NCI-H146 treated with DMSO at 0.1 percent for 48 hours (cell line): ENCODE results near the gene TAF4B.

Experiments
- DNase-seq: peaks from one replicate; lab custom pipeline; 2025; ENCODE audit not compliant: unreplicated experiment; lab: John Stamatoyannopoulos, UW

Gene TAF4B

DNA sequence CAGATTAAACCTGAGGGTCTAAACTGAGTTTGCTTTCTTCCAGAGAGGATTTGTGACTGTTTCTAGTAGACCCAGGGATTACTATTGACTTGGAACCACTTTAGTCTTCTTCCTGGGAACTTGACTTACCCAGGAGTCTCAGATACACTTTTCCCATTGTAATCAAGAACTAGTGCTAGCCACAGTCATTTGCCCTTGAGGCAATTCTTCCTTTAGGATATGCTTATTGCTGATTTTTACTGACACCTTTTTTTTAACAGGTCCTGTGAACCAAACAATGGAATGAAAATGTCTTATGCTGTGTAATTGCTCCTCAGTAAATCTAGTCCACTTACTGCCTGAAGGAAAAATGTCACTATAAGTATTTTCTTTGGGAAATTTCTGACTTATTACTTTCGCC is 78.3 kb downstream of the TAF4B start:
- no peak for DNase-seq

DNA sequence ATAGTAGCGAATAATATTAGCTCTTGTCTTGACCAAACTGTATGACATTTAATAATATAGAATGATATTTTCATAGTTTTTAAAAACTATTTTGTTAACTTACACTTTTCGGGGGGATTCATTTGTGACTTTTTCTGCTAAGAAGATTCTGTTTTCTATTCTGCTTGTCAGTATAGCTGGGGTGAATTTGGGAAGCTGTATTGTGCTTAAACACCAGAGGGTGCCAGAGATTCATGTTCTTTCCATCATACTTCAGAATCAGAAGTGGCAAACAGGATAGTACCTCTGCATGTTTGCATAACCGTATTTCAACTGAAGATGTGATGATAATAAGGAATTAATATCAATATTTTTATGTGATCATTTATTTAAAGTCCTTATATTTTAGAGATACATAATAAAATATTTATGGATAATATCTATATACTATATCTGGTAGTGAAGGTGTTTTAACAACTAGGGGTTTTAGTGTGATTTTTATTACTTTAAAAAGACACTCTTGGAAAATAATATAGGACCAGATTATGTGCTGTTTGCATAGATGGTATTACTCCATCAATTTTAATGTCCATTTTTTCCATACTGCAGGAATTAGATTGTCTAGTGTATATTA is 81.0 kb downstream of the TAF4B start:
- DNase-seq = peak; percentile 59

DNA sequence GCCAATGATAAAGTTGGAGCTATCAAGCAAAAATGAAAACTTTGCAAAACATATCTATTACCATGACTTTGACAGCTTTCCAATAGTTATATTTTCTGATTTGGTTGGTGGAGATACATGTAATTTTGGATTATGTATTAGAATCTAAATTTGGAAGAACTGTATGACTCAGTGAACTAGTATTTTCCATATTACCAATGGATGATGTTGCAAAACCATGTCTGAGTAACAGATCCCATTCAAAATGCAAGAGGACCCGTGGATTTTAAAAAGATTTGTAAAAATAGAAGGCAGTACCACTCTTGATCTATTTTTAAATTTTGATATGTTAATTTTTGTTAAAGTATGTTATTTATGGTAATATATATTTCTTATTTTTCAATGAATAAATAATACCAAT is 83.0 kb downstream of the TAF4B start:
- DNase-seq = no peak

DNA sequence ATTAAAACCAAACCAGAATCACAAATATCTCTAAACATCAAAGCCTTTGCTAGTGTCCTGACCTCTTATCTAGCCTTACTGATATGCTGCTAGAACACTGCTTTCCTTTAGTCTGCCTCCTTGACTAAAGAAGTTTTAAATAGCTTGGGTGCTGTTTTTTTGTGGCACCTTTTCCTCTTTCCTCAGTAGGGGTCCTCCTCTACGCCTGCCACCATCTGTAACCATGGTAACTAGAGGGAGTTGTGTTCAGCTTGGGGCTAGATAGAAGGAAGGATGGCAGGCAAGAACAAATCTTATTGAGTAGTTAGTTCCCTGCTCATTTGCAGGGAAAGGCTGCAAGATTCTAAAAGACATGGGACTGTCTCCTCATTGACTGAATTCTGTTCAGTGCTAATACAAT is 86.0 kb downstream of the TAF4B start:
- no peak for DNase-seq

DNA sequence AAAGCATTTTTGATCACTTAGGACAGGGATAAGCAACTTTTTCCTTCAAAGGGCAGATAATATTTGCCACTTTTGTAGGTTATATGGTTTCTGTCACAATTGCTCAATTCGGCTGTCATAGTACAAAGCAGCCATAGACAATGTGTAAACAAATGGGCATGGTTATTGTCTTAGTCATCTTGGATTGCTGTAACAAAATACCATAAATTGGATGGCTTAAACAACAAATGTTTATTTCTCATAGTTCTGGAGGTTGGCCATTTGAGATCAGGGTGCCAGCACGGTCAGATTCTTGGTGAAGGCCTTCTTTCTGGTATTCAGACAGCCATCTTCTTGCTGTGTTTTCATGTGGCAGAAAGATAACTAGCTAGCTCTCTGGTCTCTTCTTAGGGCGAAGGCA is 91.2 kb downstream of the TAF4B start:
- no peak for DNase-seq

DNA sequence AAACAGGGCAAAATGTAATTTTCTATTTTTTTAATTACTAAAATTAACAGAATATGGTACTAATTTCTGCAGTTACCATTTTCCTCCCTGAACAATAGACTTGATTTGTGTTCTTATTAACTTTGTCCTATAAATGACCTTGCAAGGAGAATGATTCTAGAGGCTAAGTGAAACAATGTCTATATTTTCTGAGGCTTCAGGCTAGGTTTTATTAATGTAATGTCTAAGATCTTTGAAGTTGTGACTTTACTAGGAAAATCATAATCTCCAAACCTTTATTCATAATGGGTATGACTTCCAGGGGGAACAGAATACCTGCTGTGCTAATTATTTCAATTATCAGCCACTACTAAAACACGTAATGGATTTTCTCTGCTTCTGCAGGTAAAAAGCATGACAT is 94.4 kb downstream of the TAF4B start:
- no peak for DNase-seq

DNA sequence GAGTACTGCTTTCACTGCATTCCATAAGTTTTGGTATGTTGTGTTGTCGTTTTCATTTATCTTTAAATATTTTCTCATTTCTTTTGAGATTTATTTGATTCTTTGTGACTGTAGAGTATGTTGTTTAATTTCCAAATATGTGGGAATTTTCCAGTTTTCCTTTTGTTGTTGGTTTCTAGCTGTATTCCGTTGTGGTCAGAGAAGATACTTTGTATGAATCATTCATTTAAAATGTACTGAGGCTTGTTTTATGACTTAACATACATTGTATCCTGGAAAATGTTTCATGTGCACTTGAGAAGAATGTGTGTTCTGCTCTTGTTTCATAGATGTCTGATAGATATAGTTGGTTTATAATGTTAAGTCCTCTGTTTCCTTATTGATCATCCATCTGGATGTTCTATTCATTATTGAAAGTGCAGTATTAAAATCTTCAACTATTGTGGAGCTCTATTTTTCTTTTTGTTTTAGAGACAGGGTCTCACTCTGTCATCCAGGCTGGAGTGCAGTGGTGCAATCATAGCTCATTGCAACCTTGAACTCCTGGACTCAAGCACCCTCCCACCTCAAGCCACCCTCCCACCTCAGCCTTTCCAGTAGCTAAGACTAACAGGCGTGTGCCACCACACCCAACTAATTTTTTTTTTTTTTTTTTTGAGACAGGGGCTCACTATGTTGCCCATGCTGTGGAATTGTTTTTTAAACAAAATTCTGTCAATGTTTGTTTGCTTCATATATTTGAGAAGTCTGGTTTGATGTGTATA is 96.8 kb downstream of the TAF4B start:
- DNase-seq = no peak

DNA sequence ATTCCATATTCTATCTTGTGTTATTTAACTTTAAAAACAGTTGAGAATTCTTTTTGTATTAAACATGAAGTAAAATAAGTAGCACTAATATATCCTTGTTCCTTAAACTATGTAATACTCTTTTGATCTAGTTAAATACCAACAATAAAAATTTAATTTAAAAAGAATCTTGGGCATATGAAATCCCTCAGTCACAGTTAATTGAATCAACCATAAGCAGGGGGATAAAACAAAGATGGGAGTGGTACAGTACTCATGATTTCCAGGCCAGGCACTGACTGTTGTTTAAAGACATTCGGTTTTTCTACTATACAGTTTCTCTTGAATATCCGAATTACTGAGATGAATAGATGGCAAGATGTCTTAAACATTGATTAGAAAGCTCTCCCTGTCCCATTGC is 99.5 kb downstream of the TAF4B start:
- no peak for DNase-seq

DNA sequence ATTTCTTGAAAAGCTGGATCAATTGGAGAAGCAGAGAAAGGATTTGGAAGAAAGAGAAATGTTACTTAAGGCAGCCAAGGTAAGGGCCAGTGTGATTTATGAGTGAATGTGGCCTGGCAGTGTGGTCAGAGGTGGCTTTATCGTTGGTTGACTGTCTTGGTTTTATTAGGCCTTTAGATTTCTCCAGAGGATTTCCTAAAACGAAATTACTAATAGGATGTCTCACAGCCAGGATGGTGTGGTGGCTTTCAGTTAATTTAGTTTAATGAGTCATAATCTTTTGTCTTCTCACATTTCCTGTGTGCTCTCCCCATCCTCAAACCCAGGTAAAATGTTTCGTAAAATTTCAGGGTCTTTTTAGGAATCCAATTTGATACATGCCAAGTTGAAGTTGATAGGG is 100.8 kb downstream of the TAF4B start:
- DNase-seq = no peak

DNA sequence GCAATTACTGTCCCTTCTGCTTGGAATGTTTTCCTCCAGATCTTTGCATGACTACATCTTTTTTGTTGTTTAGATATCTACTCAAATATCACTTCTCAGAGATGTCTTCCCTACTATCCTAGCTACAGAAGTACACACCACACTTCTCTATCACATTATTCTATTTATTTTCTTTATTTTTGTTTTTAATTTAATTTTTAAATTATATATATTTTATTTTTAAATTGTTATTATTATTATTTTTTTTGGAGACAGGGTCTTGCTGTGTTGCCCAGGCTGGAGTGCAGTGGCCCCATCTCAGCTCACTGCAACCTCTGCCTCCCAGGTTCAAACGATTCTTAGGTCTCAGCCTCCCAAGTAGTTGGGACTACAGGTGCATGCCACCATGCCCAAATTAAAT is 106.7 kb downstream of the TAF4B start:
- no peak for DNase-seq

DNA sequence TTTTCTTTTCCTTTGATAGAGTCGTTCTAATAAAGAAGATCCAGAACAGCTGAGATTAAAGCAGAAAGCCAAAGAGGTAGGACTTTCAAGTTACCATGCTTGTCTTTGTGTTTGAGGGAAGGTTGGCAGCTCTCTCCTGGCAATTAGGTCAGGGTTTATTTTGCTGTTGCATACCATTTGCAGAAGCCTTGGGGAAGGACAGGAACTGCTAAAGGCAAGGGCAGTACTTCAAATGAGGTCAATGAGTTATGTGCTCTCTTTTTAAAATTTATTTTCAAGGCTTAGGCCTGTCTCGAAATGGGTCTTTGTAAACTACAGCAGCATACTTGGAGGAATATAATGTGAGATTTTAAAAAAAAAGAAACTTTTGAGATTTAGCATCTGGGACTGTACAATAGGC is 108.9 kb downstream of the TAF4B start:
- no peak for DNase-seq

DNA sequence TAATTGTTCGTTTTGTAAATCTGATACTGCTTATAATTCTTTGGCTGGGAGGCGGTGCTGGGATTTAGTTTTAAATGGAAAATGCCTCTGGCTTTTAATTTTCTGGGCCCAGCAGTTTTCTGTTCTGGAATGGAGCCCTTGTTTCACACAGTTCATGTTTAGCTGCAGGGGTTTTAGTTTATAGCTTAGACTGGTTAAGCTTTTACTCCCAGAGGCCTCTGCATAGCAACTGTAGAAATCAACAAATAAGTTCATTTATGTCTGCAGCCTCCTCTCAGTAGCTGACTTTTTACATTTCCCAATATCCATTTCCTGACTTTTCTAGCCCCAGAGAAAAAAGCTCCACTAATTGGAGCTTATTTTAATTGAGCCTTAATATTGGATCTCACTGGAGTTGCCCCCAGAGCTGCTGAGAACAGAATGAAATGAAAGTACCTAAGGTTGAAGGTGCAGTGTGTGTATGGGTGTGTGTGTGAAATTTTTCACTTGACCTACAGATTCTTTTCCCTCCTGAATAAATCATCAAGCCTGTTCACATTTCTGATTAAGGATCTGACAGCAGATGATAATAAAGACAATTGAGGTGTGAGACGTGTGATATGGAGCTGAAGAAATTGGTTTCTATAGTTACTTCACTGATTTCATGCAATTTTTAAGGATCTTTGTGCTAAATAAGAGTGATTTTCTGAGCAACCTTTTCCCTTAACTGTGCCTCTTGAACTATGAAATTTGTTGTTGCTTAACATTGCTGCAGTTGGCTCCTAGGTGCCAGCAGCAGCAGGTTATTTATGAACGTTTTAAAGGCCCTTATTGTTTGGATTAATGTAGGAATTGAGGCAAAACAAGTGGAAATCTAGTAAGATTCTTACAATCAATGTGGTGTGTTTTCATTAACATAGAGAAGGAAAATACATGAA is 109.6 kb downstream of the TAF4B start:
- no peak for DNase-seq

DNA sequence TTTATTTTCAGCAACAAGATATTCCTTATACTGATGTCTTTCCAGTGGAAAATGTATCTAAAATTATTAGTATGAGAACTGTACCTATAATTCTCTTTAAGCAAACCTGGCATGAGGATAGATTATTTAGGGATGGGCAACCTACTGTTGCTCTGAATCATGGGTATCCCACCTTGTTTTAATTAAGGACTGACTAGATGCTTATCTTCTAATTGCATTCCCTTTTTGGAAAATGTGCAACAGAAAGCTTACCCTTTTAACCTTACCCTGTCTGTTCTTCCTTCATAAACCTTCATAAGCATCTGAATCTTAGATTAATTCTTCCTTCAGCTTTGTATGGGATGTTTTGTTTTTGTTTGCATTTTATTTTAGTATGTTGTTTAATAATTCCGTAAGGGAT is 110.3 kb downstream of the TAF4B start:
- no peak for DNase-seq

DNA sequence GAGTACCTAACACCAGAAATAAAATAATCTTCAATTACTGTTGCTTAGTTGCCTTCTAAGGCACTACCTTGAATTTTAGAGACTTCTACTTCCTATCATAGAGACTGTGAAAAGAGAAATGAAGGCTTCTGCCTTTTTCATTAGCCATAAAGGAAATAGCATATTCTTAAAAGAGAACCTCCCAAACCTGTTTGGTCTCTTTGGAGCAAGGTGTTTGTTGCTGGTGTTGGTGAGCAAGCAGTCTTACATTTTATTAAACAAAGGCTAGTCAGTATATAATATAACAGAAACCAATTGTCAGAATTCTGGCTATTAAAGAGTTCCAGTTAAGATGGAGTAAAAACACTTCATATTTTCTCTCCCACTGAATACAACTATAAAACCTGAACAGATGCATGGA is 116.4 kb downstream of the TAF4B start:
- DNase-seq = no peak

DNA sequence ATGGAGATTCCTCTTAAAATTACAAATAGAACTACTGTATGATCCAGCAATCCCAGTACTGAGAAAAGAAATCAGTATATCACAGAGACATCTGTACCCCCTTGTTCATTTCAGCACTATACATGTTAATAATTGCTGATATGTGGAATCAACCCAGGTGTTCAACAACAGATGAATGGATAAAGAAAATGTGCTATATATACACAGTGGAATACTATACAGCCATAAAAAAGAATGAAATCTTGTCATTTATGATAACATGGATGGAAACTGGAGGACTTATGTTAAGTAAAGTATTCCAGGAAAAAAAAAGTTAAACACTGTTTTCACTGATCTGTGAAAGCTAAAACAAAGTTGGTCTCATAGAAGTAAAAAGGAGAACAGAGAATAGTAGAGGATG is 124.7 kb downstream of the TAF4B start:
- no peak for DNase-seq

DNA sequence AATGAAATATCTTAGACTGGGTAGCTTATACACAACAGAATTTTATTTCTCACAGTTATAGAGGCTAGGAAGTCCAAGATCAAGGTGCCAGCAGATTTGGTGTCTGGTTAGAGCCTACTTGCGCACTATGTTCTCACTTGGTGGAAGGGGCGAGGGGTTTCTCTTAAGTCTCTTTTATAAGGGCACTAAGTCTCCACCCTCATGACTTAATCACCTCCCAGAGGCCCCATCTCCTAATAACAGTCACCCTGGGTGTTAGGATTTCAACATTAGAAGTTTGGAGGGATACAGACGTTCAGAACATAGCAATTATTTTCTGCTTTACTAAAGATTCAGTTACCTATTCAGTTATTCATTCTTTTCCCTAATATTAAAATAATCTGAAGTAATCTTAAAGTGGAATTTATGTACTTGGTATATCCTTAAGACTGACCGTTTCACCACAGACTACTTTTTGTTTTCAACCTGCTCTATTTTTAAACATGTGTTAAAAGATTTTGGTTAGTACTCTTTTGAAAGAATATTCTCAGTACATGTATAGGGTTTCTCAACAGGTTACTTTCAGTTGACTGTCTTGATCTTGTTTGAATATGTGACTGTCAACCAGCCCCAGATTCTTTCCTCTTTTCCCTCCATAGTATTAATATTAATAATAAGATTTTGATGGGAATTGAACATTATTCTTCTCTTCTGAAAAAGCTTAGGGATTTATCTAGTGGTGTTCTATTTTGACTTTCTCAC is 130.0 kb downstream of the TAF4B start:
- DNase-seq = no peak

DNA sequence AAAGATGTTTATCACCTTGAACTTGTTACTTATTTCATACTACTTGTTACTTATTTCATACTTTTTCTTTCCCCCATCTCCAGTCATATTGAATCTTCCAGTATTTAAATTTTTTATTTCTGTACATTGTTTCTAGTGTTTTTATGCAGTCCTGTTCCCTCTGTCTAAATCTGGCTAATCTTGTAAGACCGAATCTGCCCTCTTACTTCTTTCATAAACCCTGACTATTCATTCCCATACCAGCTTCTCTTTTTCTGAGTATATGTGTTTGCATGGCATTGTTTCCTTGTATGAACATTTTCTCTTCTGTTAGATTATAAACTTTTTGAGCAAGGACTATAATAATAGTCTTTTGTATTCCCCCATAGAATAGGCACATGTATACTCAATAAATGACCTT is 131.7 kb downstream of the TAF4B start:
- DNase-seq = no peak

DNA sequence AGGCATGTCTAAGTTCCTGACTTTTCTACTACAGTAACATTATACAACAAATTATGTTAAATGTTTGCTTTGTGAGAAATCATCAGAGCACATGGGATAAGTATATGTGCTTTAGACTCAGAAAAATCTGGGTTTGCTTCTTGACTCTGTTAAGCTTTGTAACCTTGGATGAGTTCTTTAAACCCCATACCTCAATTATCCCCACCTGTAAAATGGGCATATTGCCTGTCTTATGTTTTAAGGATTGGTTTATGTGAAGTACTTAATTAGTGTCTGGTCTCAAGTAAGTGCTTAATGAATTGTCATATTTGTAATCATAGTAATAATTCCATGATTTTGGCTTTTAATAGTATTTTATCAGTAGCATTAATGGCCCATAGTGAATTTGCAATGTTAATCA is 135.8 kb downstream of the TAF4B start:
- no peak for DNase-seq

DNA sequence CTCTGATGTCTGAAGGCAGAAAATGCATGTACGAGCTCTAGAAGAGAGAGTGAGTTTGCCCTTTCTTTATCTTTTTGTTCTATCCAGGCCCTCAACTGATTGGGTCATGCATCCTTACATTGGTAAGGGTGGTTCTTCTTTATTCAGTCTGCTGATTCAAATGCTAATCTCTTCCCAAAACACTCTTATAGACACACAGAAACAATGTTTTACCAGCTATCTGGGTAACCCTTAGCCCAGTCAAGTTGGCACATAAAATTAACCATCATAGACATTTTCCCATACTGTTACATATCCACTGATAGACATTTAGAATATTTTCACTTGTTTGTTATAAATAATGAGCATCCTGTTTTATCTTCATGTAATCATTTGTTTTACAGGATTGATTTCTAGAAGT is 141.2 kb downstream of the TAF4B start:
- no peak for DNase-seq

DNA sequence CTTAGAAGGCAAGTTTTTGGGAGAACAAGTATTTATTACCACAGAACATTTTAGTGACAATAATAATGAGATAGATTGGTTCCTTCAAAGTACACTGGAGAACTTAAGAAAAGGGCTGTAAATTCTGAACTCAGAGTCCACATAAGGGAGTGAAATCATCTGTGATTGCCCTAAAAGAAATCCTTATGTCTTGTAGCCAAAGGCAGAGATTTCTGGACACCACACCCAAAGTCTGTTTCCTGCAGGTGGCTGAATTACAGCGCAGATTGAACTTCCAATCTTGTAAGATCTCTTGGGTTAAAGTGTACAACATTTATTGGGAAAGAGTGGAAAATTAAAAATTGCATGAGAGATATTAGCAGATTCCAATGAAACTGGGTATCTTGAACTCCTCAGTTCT is 143.8 kb downstream of the TAF4B start:
- DNase-seq = no peak

DNA sequence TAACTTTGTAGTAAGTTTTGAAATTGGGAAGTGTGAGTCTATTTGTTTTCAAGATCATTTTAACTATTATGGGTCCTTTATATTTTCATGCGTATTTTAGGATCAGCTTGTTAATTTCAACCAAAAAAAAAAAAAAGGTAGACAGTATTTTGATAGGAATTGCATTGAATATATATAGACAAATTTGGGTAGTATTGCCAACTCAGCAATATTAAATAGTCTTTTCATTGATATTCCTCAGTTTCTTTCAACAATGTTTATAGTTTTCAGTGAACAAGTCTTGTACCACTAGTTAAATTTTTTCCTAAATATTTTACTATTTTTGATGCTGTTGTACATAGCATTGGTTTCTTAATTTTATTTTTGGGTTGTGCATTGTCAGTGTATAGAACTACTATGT is 149.9 kb downstream of the TAF4B start:
- no peak for DNase-seq
